ENCODE results near the gene KPNA6. TPM values are rescaled to one million over a fixed set of nuclear protein-coding genes. Genes with fewer than 3 reads are reported as not detected.

The KPNA6 gene
- total and polyA plus RNA-seq, 2 of the 13 experiments (the other 11 are each of a cell fraction or from before 2014, with no cell fraction given), result 22.0 to 47.5 TPM

DNA sequence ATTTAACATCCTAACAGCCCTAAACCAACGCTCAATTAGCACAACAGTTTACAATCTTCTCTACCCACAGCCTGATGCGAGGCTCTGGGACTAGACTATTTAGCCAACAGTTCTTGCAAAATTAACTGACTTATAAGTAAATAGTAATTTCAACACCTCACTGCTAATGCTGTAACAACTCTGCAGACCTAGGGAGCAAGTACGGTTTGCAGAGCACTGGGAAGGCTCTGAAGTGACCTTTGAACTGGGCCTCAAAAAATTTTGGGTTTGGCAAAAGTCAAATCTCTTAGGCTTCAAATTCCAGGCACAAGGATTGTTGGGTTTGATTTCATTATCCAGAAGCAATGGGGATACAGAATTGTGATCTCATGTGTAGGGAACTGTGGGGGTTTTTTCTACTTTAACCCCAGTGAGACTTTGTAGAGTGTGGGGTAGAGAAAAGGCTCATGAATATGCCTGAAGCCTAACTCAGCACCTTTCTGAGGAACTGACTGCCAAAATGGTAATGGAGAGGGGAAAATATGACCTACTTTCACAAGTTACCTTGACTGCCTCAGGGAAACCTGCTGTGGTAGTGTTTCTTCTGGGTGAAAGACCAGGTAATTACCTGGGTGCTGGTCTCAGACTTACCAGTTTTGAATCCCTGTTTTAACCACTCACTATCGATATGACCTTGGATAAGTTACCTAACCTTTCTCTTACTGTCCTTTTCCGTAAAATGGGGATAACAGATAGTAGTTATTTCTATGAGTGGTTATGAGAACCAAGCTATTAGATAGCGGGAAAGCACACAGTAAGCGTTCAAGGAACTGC is 70.7 kb downstream of the KPNA6 start (continued):
- TF ChIP-seq PBX2 (CRISPR knock-in tag; IDR thresholded peaks at IDR 0.05) (no peak), KLF6 (CRISPR knock-in tag; IDR thresholded peaks at IDR 0.05) (peak; percentile 84; the same call in 1 of the 2 replicates), ZNF264 (CRISPR knock-in tag; IDR thresholded peaks at IDR 0.05) (0 out of 2 replicates have a peak, but pooled peaks have one; percentile 2), MZF1 (CRISPR knock-in tag; IDR thresholded peaks at IDR 0.05; ENCODE audit: borderline replicate concordance) (no peak), ZFP82 (CRISPR knock-in tag; IDR thresholded peaks at IDR 0.05; ENCODE audit: borderline replicate concordance) (no peak; the same call in 1 of the 2 replicates), NAIF1 (CRISPR knock-in tag; IDR thresholded peaks at IDR 0.05; ENCODE audit: borderline replicate concordance) (no peak), ZNF225 (CRISPR knock-in tag; IDR thresholded peaks at IDR 0.05) (no peak), IKZF5 (CRISPR knock-in tag; IDR thresholded peaks at IDR 0.05) (peak; percentile 31; the same call in 1 of the 2 replicates), PLRG1 (conservative IDR thresholded peaks at IDR 0.05) (no peak), NFKBIZ (CRISPR knock-in tag; IDR thresholded peaks at IDR 0.05) (no peak), NFIC (IDR thresholded peaks at IDR 0.05; ENCODE audit: low read length) (no peak), IRF1 (CRISPR knock-in tag; IDR thresholded peaks at IDR 0.05; ENCODE audit: low read depth) (no peak), BRF2 (CRISPR knock-in tag; IDR thresholded peaks at IDR 0.05) (no peak)
- TF ChIP-seq, protein P1, sequence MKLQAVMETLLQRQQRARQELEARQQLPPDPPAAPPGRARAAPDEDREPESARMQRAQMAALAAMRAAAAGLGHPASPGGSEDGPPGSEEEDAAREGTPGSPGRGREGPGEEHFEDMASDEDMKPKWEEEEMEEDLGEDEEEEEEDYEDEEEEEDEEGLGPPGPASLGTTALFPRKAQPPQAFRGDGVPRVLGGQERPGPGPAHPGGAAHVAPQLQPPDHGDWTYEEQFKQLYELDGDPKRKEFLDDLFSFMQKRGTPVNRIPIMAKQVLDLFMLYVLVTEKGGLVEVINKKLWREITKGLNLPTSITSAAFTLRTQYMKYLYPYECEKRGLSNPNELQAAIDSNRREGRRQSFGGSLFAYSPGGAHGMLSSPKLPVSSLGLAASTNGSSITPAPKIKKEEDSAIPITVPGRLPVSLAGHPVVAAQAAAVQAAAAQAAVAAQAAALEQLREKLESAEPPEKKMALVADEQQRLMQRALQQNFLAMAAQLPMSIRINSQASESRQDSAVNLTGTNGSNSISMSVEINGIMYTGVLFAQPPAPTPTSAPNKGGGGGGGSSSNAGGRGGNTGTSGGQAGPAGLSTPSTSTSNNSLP (IDR thresholded peaks at IDR 0.05; ENCODE audit: low read depth, low read length), result peak; percentile 59
- TF ChIP-seq, protein P2, sequence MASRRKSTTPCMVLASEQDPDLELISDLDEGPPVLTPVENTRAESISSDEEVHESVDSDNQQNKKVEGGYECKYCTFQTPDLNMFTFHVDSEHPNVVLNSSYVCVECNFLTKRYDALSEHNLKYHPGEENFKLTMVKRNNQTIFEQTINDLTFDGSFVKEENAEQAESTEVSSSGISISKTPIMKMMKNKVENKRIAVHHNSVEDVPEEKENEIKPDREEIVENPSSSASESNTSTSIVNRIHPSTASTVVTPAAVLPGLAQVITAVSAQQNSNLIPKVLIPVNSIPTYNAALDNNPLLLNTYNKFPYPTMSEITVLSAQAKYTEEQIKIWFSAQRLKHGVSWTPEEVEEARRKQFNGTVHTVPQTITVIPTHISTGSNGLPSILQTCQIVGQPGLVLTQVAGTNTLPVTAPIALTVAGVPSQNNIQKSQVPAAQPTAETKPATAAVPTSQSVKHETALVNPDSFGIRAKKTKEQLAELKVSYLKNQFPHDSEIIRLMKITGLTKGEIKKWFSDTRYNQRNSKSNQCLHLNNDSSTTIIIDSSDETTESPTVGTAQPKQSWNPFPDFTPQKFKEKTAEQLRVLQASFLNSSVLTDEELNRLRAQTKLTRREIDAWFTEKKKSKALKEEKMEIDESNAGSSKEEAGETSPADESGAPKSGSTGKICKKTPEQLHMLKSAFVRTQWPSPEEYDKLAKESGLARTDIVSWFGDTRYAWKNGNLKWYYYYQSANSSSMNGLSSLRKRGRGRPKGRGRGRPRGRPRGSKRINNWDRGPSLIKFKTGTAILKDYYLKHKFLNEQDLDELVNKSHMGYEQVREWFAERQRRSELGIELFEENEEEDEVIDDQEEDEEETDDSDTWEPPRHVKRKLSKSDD (CRISPR knock-in tag; IDR thresholded peaks at IDR 0.05; ENCODE audit: low read depth), result no peak
